GM12878 (cell line): ENCODE results near the gene BTF3.

Source experiments
- CHD1 ChIP-seq: IDR thresholded peaks from 2 replicates; pipeline ENCODE4 v1.6.1; 2012; ENCODE audit warnings: low read depth, low read length, improper control_type of control experiment
- CTCF ChIP-seq, 3 experiments: IDR thresholded peaks in 2 of 3; conservative IDR thresholded peaks in 1 of 3; 2 replicates each; pipeline ENCODE4 v1.5.1; 2011; ENCODE audit warnings: low read depth in 3 of 3, low read length in 3 of 3, mild to moderate bottlenecking in 3 of 3, control low read depth in 2 of 3, moderate library complexity in 2 of 3, inconsistent platforms in 1 of 3, mixed read lengths in 1 of 3; ENCODE audit not compliant: control insufficient read depth in 2 of 3, insufficient read depth in 1 of 3; ENCODE audit errors: extremely low read depth in 1 of 3
- EZH2 ChIP-seq: IDR thresholded peaks from 2 replicates; pipeline ENCODE4 v1.6.1; 2012; ENCODE audit warnings: low read depth, mild to moderate bottlenecking, control low read depth, inconsistent platforms, low read length, borderline replicate concordance; ENCODE audit not compliant: control insufficient read depth
- HDAC2 ChIP-seq: fragments of 200-600 bp; sonication (generic); IDR thresholded peaks from 2 replicates; pipeline ENCODE4 v1.6.1; 2017
- RBBP5 ChIP-seq: fragments of 200-600 bp; sonication (generic); conservative IDR thresholded peaks from 2 replicates; pipeline ENCODE4 v1.6.1; 2016
- SKIL ChIP-seq: fragments of 450-650 bp; IDR thresholded peaks from 2 replicates; pipeline ENCODE4 v1.6.1; 2017; ENCODE audit warnings: mild to moderate bottlenecking, low read depth, inconsistent platforms; ENCODE audit not compliant: poor library complexity, severe bottlenecking
- ZNF384 ChIP-seq: IDR thresholded peaks from 2 replicates; pipeline ENCODE4 v1.6.1; 2012; ENCODE audit warnings: low read depth, mild to moderate bottlenecking, low read length, improper control_type of control experiment, borderline replicate concordance

GRCh38 chr5:73486119-73486899, 11.9 kb upstream of the BTF3 start:
- TF ChIP-seq SKIL (no peak), ZNF384 (no peak), HDAC2 (no peak), CTCF (IDR thresholded peaks at IDR 0.05 in 2 of 3, conservative IDR thresholded peaks at IDR 0.05 in 1 of 3; ENCODE audit: control insufficient read depth in 2 of 3, extremely low read depth in 1 of 3, insufficient read depth in 1 of 3, low read depth in 3 of 3, low read length in 3 of 3) (no peak), EZH2 (no peak), CHD1 (no peak), RBBP5 (no peak)
